K562 (cell line): ENCODE measurements around the gene USP28. TPM values are rescaled to one million over a fixed set of nuclear protein-coding genes. Genes with fewer than 3 reads are reported as not detected.
A peak's percentile ranks its signal among the peaks of the same experiment; 100 is the strongest.

Source experiments
- C11orf30 ChIP-seq: fragments of 450-650 bp; IDR thresholded peaks from 2 replicates; pipeline ENCODE4 v1.6.1; 2016; ENCODE audit warnings: low read depth, mild to moderate bottlenecking
- CHD2 ChIP-seq: IDR thresholded peaks from 2 replicates; pipeline ENCODE4 v1.6.1; 2011; ENCODE audit warnings: low read depth, low read length
- FOXK1 ChIP-seq: sonication (generic); formaldehyde crosslinking; IDR thresholded peaks from 2 replicates; pipeline ENCODE4 v1.8.0; 2022; ENCODE audit warnings: missing genetic modification reagents, mild to moderate bottlenecking, borderline replicate concordance
- NR1H2 ChIP-seq: sonication (generic); formaldehyde crosslinking; IDR thresholded peaks from 2 replicates; pipeline ENCODE4 v1.4.0; 2020; ENCODE audit warnings: mild to moderate bottlenecking, missing genetic modification reagents
- POLR2H ChIP-seq: IDR thresholded peaks from 2 replicates; pipeline ENCODE4 v1.6.1; 2016; ENCODE audit warnings: missing genetic modification characterization, low read depth, mild to moderate bottlenecking, control low read depth, missing compliant biosample characterization, moderate library complexity
- SIN3A ChIP-seq, 2 experiments: fragments of 150-350 bp in 1 of 2; IDR thresholded peaks; 2 replicates each; pipeline ENCODE4 v1.6.1; 2011 to 2016; ENCODE audit warnings: borderline replicate concordance in 2 of 2, low read depth in 2 of 2, low read length in 2 of 2, mild to moderate bottlenecking in 2 of 2, moderate library complexity in 2 of 2; ENCODE audit not compliant: control insufficient read depth in 1 of 2
- SMARCA4 ChIP-seq: fragments of 450-650 bp; IDR thresholded peaks from 2 replicates; pipeline ENCODE4 v1.6.1; 2016
- ZNF668 ChIP-seq: fragments of 250-450 bp; sonication (Bioruptor Pico); IDR thresholded peaks from 2 replicates; pipeline ENCODE4 v1.8.0; 2022; ENCODE audit warnings: mild to moderate bottlenecking, inconsistent platforms
- polyA plus RNA-seq, 8 experiments: library from polyadenylated mRNA; depleted of rRNA in 4 of 8; stranded (reverse) in 5 of 8; unstranded in 3 of 8; fragments of >200 nt; fragmentation: Nextera tagmentation in 2 of 8; fragmentation: Illumina TruSeq in 1 of 8; extraction: Ambion mirVana in 2 of 8; extraction: Trizol in 1 of 8; gene quantifications; 2 replicates each; pipeline versions ENCODE4 v1.2.1 to v1.2.3, GENCODE V29; 2011 to 2014; ENCODE audit warnings: inconsistent platforms in 1 of 8, missing spikeins in 1 of 8
- total RNA-seq, 7 experiments: library from RNA; depleted of rRNA in 6 of 7; stranded (reverse); fragments of >200 nt in 6 of 7; fragmentation: Illumina TruSeq in 2 of 7; extraction: Trizol in 2 of 7; gene quantifications; 2 replicates each; pipeline versions ENCODE4 v1.2.1 to v1.2.3, GENCODE V29; 2011 to 2021; ENCODE audit warnings: low replicate concordance in 1 of 7
- TF ChIP-seq, protein P1 (sequence below): fragments of 450-650 bp; formaldehyde crosslinking; IDR thresholded peaks from 2 replicates; pipeline ENCODE4 v1.4.0; 2020; ENCODE audit warnings: mild to moderate bottlenecking, moderate library complexity
- TF ChIP-seq, protein P2 (sequence below): fragments of 250-450 bp; sonication (Bioruptor Pico); IDR thresholded peaks from 2 replicates; pipeline ENCODE4 v1.5.0; 2021
- TF ChIP-seq, protein P3 (sequence below): fragments of 250-450 bp; sonication (Bioruptor Pico); IDR thresholded peaks from 2 replicates; pipeline ENCODE4 v1.4.0; 2020
- TF ChIP-seq, protein P4 (sequence below): fragments of 250-450 bp; sonication (Bioruptor Pico); IDR thresholded peaks from 2 replicates; pipeline ENCODE4 v1.8.0; 2021; ENCODE audit warnings: moderate library complexity, mild to moderate bottlenecking, inconsistent platforms
- TF ChIP-seq, protein P5 (sequence below): fragments of 250-450 bp; sonication (Bioruptor Pico); IDR thresholded peaks from 2 replicates; pipeline ENCODE4 v1.4.0; 2020; ENCODE audit warnings: borderline replicate concordance

Gene USP28
- total and polyA plus RNA-seq, 9 of the 15 experiments (the other 6 are each of a cell fraction or from before 2014, with no cell fraction given), result 3.7 to 42.7 (median 20.3) TPM

DNA sequence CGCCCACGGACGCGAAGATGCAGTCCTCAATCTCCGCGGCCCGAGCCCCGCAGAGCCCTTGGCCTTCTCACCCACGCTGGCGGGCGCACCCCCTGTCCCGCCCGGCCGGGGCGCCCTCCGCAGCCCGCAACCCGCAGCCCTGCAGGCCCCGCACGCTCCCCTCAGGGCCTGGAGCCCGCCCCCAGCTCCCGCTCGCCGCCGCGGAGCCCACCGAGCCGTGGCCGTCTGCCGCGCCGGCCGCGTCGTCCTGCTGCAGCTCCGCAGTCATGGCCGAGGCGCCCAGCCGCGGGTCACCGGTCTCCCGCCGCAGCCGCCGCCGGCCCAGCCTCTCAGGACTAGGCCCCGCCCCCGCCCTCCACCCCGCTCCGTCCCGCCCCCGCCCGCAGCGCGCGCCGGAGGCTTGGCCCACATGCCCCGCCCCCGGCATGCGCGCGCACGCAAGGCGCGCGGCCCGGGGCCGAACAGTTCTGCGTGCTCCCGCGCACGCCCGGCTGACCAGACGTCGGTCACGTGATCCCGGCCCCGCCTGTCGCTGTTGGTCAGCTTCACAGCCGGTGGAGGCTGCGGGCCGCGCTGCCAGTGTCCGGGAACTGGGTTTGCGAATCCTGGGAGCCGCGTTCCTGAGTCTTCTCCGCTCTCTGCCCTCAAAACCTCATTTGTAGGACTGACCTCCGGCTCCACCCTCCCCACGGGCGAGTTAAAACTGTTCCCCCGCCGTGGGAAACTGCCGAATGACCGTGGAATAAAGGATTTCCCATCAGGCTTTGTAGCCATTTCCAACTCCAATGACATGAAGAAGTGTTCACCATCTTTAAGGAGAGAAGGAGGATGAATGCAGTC lies at the start of gene USP28 (continued):
- TF ChIP-seq NR1H2 (CRISPR knock-in tag) (peak; percentile 54; the same call in 1 of the 2 replicates), SIN3A (IDR thresholded peaks at IDR 0.05; ENCODE audit: borderline replicate concordance in 2 of 2, control insufficient read depth in 1 of 2, low read depth in 2 of 2, low read length in 2 of 2) (peak; percentile 13 to 72; a peak in 1 of 4 replicates), CHD2 (no peak), POLR2H (tag) (peak; percentile 97), C11orf30 (no peak), FOXK1 (CRISPR knock-in tag) (no peak), ZNF668 (CRISPR knock-in tag) (no peak), SMARCA4 (no peak)
- TF ChIP-seq, protein P1, sequence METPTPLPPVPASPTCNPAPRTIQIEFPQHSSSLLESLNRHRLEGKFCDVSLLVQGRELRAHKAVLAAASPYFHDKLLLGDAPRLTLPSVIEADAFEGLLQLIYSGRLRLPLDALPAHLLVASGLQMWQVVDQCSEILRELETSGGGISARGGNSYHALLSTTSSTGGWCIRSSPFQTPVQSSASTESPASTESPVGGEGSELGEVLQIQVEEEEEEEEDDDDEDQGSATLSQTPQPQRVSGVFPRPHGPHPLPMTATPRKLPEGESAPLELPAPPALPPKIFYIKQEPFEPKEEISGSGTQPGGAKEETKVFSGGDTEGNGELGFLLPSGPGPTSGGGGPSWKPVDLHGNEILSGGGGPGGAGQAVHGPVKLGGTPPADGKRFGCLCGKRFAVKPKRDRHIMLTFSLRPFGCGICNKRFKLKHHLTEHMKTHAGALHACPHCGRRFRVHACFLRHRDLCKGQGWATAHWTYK, result no peak; the same call in 1 of the 2 replicates
- TF ChIP-seq, protein P2, sequence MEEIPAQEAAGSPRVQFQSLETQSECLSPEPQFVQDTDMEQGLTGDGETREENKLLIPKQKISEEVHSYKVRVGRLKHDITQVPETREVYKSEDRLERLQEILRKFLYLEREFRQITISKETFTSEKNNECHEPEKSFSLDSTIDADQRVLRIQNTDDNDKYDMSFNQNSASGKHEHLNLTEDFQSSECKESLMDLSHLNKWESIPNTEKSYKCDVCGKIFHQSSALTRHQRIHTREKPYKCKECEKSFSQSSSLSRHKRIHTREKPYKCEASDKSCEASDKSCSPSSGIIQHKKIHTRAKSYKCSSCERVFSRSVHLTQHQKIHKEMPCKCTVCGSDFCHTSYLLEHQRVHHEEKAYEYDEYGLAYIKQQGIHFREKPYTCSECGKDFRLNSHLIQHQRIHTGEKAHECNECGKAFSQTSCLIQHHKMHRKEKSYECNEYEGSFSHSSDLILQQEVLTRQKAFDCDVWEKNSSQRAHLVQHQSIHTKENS (CRISPR knock-in tag), result no peak
- TF ChIP-seq, protein P3, sequence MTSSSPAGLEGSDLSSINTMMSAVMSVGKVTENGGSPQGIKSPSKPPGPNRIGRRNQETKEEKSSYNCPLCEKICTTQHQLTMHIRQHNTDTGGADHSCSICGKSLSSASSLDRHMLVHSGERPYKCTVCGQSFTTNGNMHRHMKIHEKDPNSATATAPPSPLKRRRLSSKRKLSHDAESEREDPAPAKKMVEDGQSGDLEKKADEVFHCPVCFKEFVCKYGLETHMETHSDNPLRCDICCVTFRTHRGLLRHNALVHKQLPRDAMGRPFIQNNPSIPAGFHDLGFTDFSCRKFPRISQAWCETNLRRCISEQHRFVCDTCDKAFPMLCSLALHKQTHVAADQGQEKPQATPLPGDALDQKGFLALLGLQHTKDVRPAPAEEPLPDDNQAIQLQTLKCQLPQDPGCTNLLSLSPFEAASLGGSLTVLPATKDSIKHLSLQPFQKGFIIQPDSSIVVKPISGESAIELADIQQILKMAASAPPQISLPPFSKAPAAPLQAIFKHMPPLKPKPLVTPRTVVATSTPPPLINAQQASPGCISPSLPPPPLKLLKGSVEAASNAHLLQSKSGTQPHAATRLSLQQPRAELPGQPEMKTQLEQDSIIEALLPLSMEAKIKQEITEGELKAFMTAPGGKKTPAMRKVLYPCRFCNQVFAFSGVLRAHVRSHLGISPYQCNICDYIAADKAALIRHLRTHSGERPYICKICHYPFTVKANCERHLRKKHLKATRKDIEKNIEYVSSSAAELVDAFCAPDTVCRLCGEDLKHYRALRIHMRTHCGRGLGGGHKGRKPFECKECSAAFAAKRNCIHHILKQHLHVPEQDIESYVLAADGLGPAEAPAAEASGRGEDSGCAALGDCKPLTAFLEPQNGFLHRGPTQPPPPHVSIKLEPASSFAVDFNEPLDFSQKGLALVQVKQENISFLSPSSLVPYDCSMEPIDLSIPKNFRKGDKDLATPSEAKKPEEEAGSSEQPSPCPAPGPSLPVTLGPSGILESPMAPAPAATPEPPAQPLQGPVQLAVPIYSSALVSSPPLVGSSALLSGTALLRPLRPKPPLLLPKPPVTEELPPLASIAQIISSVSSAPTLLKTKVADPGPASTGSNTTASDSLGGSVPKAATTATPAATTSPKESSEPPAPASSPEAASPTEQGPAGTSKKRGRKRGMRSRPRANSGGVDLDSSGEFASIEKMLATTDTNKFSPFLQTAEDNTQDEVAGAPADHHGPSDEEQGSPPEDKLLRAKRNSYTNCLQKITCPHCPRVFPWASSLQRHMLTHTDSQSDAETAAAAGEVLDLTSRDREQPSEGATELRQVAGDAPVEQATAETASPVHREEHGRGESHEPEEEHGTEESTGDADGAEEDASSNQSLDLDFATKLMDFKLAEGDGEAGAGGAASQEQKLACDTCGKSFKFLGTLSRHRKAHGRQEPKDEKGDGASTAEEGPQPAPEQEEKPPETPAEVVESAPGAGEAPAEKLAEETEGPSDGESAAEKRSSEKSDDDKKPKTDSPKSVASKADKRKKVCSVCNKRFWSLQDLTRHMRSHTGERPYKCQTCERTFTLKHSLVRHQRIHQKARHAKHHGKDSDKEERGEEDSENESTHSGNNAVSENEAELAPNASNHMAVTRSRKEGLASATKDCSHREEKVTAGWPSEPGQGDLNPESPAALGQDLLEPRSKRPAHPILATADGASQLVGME (CRISPR knock-in tag), result 0 out of 2 replicates have a peak, but pooled peaks have one; percentile 36
- TF ChIP-seq, protein P4, sequence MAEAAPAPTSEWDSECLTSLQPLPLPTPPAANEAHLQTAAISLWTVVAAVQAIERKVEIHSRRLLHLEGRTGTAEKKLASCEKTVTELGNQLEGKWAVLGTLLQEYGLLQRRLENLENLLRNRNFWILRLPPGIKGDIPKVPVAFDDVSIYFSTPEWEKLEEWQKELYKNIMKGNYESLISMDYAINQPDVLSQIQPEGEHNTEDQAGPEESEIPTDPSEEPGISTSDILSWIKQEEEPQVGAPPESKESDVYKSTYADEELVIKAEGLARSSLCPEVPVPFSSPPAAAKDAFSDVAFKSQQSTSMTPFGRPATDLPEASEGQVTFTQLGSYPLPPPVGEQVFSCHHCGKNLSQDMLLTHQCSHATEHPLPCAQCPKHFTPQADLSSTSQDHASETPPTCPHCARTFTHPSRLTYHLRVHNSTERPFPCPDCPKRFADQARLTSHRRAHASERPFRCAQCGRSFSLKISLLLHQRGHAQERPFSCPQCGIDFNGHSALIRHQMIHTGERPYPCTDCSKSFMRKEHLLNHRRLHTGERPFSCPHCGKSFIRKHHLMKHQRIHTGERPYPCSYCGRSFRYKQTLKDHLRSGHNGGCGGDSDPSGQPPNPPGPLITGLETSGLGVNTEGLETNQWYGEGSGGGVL (CRISPR knock-in tag), result no peak
- TF ChIP-seq, protein P5, sequence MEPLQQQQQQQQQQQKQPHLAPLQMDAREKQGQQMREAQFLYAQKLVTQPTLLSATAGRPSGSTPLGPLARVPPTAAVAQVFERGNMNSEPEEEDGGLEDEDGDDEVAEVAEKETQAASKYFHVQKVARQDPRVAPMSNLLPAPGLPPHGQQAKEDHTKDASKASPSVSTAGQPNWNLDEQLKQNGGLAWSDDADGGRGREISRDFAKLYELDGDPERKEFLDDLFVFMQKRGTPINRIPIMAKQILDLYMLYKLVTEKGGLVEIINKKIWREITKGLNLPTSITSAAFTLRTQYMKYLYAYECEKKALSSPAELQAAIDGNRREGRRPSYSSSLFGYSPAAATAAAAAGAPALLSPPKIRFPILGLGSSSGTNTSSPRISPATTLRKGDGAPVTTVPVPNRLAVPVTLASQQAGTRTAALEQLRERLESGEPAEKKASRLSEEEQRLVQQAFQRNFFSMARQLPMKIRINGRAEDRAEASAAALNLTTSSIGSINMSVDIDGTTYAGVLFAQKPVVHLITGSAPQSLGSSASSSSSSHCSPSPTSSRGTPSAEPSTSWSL (CRISPR knock-in tag), result no peak
